ENCODE results near the gene IL22RA1. TPM values are rescaled to one million over a fixed set of nuclear protein-coding genes. Genes with fewer than 3 reads are reported as not detected.

The IL22RA1 gene
- total RNA-seq, 1 donor from 2014 or later = not detected

- no peak for DNase-seq (ENCODE audit: low spot score)
- no peak for ATAC-seq
- intact Hi-C loops (cut with DNase I) = no loop called here
Observed at GRCh38 chr1:24141311-24141997, 1.5 kb downstream of the IL22RA1 start.

GRCh38 chr1:24140741-24141181, 2.2 kb downstream of the IL22RA1 start:
- ATAC-seq (no peak), DNase-seq (ENCODE audit: low spot score) (no peak)
- intact Hi-C loops (cut with DNase I) = no loop called here

- DNase-seq (ENCODE audit: low spot score) (no peak), ATAC-seq (no peak)
- intact Hi-C loops (cut with DNase I) = no loop called here
Observed at GRCh38 chr1:24139841-24140425, 3.0 kb downstream of the IL22RA1 start.

DNA sequence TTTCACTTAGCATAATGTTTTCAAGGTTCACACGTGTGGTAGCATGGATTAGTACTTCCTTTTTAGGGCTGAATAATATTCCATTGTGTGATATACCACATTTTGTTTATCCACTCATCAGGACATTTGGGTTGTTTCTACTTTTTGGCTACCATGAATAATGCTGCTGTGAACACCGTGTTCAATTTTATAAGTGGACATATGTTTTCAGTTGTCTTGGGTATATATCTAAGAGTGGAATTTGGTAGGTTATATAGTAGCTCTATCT, 3.8 kb downstream of the IL22RA1 start:
- DNase-seq (ENCODE audit: low spot score) = no peak
- intact Hi-C loops (cut with DNase I) = no loop called here
- ATAC-seq = no peak

- DNase-seq (ENCODE audit: low spot score) (no peak), ATAC-seq (no peak)
- intact Hi-C loops (cut with DNase I) = no loop called here
Observed at GRCh38 chr1:24138476-24139221, 4.3 kb downstream of the IL22RA1 start.

GRCh38 chr1:24136956-24137539, 5.9 kb downstream of the IL22RA1 start:
- no peak for DNase-seq (ENCODE audit: low spot score)
- intact Hi-C loops (cut with DNase I) = no loop called here
- ATAC-seq = no peak

- ATAC-seq (no peak), DNase-seq (ENCODE audit: low spot score) (no peak)
- intact Hi-C loops (cut with DNase I) = no loop called here
Observed at GRCh38 chr1:24134376-24134775, 8.6 kb downstream of the IL22RA1 start.

DNA sequence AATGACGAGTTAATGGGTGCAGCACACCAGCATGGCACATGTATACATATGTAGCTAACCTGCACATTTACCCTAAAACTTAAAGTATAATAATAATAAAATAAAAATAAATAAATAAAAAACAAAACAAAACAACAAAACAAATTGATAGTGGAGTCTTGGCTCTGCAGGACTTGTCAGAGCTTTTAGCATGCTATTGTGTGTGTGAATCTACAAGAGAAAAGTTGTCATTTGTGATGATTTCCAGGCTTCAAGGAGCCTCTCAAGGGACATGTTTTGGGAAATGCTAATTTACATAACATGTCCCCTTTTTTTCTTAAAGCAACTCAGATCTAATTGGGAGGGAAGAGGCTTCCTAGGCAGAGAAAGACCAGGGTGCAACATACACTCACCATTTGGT, 9.1 kb downstream of the IL22RA1 start:
- intact Hi-C loops (cut with DNase I) = no loop called here

GRCh38 chr1:24130385-24130784, 12.6 kb downstream of the IL22RA1 start:
- intact Hi-C loops (cut with DNase I) = no loop called here
- no peak for DNase-seq (ENCODE audit: low spot score)
- no peak for ATAC-seq

More for the DNA sequence above, 9.1 kb downstream of the IL22RA1 start:
- DNase-seq (ENCODE audit: low spot score) (no peak), ATAC-seq (no peak)

- ATAC-seq (no peak), DNase-seq (ENCODE audit: low spot score) (no peak)
- intact Hi-C loops (cut with DNase I) = no loop called here
Observed at GRCh38 chr1:24127801-24128363, 15.1 kb downstream of the IL22RA1 start.

GRCh38 chr1:24127134-24127800, 15.7 kb downstream of the IL22RA1 start:
- no peak for DNase-seq (ENCODE audit: low spot score)
- intact Hi-C loops (cut with DNase I) = no loop called here
- no peak for ATAC-seq

GRCh38 chr1:24126672-24127023, 16.3 kb downstream of the IL22RA1 start:
- DNase-seq (ENCODE audit: low spot score) (no peak), ATAC-seq (no peak)
- intact Hi-C loops (cut with DNase I) = no loop called here

GRCh38 chr1:24126018-24126671, 16.8 kb downstream of the IL22RA1 start:
- no peak for ATAC-seq
- intact Hi-C loops (cut with DNase I) = no loop called here
- DNase-seq (ENCODE audit: low spot score) = no peak

- DNase-seq (ENCODE audit: low spot score) (no peak), ATAC-seq (no peak)
- intact Hi-C loops (cut with DNase I) = no loop called here
Observed at GRCh38 chr1:24125456-24125855, 17.5 kb downstream of the IL22RA1 start.

- intact Hi-C loops (cut with DNase I) = no loop called here
- DNase-seq (ENCODE audit: low spot score) (no peak), ATAC-seq (no peak)
Observed at GRCh38 chr1:24124980-24125379, 18.0 kb downstream of the IL22RA1 start.

DNA sequence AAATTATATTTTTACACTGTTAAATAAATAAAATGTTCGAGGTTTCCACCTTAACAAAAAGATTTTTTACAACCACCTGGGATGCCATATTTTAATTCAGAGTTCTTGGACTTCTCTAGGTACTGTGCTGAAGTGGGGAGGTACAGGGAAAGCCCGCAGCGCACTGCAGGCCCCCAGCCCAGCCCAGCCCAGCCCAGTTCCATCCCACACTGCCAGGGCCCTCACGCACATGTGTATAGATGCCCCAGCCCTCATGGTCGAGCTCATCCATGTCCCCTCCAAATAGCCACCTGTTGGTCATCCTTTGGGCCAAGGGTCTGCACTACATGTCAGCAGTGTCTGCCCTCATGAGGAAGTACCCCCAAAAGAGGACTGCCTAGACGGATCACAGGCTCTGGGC, 19.3 kb downstream of the IL22RA1 start:
- ATAC-seq = no peak

GRCh38 chr1:24122776-24123175, 20.2 kb downstream of the IL22RA1 start:
- intact Hi-C loops (cut with DNase I) = no loop called here
- ATAC-seq (no peak), DNase-seq (ENCODE audit: low spot score) (no peak)

More for the DNA sequence above, 19.3 kb downstream of the IL22RA1 start:
- intact Hi-C loops (cut with DNase I) = no loop called here
- no peak for DNase-seq (ENCODE audit: low spot score)

- DNase-seq (ENCODE audit: low spot score) (no peak), ATAC-seq (no peak)
- intact Hi-C loops (cut with DNase I) = no loop called here
Observed at GRCh38 chr1:24121406-24121805, 21.5 kb downstream of the IL22RA1 start.

GRCh38 chr1:24120965-24121364, 22.0 kb downstream of the IL22RA1 start:
- ATAC-seq (peak; percentile 14), DNase-seq (ENCODE audit: low spot score) (no peak)
- intact Hi-C loops (cut with DNase I) = no loop called here

All from sciatic nerve (tissue), 2 donors.